ENCODE measurements around the gene POLG.

DNA sequence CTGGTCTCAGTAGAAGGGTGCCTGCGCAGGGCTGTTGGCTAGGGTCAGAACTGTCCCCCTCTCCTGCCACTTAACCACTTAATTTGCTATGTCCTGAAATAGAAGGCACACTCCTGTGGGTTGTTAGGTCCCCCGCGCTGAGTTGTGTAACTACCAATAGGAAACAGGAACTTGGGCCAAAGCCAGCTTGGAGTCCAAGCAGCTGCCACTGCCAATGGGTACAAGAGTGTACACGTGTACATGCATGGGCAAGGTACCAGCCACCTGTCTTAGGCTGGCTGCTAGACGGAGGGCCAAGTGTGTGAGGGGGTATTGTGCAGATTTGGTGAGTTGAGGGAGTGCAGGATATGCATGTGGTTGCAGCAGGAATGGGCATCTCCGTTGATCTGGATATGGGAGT lies 29.7 kb upstream of the POLG start:
- TF ChIP-seq, protein P1, sequence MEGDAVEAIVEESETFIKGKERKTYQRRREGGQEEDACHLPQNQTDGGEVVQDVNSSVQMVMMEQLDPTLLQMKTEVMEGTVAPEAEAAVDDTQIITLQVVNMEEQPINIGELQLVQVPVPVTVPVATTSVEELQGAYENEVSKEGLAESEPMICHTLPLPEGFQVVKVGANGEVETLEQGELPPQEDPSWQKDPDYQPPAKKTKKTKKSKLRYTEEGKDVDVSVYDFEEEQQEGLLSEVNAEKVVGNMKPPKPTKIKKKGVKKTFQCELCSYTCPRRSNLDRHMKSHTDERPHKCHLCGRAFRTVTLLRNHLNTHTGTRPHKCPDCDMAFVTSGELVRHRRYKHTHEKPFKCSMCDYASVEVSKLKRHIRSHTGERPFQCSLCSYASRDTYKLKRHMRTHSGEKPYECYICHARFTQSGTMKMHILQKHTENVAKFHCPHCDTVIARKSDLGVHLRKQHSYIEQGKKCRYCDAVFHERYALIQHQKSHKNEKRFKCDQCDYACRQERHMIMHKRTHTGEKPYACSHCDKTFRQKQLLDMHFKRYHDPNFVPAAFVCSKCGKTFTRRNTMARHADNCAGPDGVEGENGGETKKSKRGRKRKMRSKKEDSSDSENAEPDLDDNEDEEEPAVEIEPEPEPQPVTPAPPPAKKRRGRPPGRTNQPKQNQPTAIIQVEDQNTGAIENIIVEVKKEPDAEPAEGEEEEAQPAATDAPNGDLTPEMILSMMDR (IDR thresholded peaks at IDR 0.05) = no peak
- TF ChIP-seq POLR2A (IDR thresholded peaks at IDR 0.05) = no peak
